Fibroblast of mammary gland (primary cell): ENCODE measurements around the gene SIT1.
A peak's percentile ranks its signal among the peaks of the same experiment; 100 is the strongest.

Experiments used
- DNase-seq: peaks from one replicate; pipeline ENCODE4 v3.0.0-alpha.2; 2010; ENCODE audit warnings: low read depth
- H3K4me3 ChIP-seq: 2 replicates; pipeline ENCODE4 v1.5.1; 2011; ENCODE audit warnings: low read depth, mild to moderate bottlenecking, low read length, moderate library complexity; ENCODE audit not compliant: control insufficient read depth
- CTCF ChIP-seq: conservative IDR thresholded peaks from 2 replicates; pipeline ENCODE4 v1.5.1; 2011; ENCODE audit warnings: low read depth, low read length, inconsistent platforms; ENCODE audit not compliant: control insufficient read depth, insufficient read depth

The SIT1 gene

GRCh38 chr9:35687972-35688557, 37.3 kb upstream of the SIT1 start:
- no peak for DNase-seq
- no peak for TF ChIP-seq CTCF
- peak overlapping the region; percentile 96 for H3K4me3 ChIP-seq

GRCh38 chr9:35687306-35687705, 36.6 kb upstream of the SIT1 start:
- no peak for DNase-seq
- H3K4me3 ChIP-seq, result peak overlapping the region; percentile 96
- no peak for TF ChIP-seq CTCF

GRCh38 chr9:35686222-35687203, 35.8 kb upstream of the SIT1 start:
- TF ChIP-seq CTCF, result no peak
- peak overlapping the region; percentile 96 for H3K4me3 ChIP-seq
- DNase-seq, result peak; percentile 79

GRCh38 chr9:35685506-35685905, 34.8 kb upstream of the SIT1 start:
- no peak for TF ChIP-seq CTCF
- no peak for DNase-seq
- H3K4me3 ChIP-seq, result no peak overlapping the region

GRCh38 chr9:35684921-35685320, 34.2 kb upstream of the SIT1 start:
- H3K4me3 ChIP-seq, result no peak overlapping the region
- TF ChIP-seq CTCF, result no peak
- DNase-seq, result no peak

GRCh38 chr9:35683323-35683722, 32.6 kb upstream of the SIT1 start:
- no peak for DNase-seq
- H3K4me3 ChIP-seq, result no peak overlapping the region
- no peak for TF ChIP-seq CTCF
